GM18526 (cell line): ENCODE results near the gene KLF3.

Experiments
- POLR2A ChIP-seq: IDR thresholded peaks from 3 replicates; pipeline ENCODE4 v1.6.1; 2011; ENCODE audit not compliant: insufficient read length; ENCODE audit errors: extremely low read depth

Gene KLF3

DNA sequence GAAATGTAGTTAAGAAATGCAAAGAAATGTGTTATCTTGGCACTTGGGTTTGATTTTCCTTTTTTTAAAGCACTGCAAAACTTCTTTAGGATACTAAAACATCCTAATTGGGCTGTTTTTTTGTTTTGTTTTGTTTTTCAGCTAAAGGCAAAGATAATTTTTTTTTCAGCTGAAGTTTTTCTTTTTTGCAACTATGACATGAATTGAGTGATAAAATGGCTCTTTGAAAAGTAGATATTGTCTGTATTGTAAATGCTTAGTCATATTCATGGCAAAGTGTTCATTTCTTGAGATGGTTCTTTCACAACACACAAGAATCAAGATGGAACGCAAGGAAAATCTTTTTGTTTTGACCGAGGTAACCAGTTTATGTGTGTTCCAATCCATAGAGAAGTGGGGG is 35.1 kb downstream of the KLF3 start:
- no peak for TF ChIP-seq POLR2A

DNA sequence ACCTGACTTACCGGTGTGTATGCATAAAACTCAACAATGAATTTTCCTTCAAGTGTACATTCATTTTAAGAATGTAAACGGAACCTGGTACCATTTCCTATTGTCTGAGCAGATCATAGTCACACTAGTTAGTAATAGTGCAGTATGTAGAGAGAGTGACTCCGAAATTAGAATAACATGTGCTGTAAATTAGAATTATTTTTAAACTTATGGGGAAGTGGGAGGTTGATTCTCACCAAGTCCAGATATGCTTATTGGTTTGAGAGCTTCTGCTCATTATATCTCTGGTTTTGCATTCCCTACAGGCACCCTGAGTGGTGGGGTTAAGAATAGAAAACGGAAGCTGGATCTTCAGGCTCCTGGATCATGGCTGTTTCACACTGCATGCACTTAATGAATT is 39.6 kb downstream of the KLF3 start:
- no peak for TF ChIP-seq POLR2A

DNA sequence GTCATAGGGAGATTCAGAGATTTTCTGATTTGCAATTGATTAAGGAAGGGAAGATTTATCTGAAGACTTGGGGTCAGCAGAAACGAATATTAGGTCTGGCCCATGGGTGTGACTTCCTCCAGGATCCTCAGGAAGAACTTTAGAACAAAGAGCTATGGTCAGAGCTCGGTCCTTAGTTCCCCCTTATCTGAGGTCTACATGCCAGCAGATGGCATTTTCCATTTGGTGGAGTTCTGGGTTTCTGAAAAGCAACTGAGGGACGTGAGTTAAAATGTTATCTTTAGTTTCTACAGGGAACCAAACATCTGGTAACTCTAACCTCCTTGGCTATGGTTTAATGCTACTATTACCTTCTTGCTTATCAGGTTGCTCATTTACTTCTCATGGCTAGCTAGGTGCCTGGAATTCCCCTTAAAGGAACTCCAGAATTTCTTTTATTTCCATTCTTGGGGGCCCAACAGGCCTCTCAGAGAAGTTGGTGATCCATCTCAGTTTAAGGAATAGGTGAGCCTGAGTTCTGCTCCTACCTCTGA is 40.7 kb downstream of the KLF3 start:
- TF ChIP-seq POLR2A = no peak

DNA sequence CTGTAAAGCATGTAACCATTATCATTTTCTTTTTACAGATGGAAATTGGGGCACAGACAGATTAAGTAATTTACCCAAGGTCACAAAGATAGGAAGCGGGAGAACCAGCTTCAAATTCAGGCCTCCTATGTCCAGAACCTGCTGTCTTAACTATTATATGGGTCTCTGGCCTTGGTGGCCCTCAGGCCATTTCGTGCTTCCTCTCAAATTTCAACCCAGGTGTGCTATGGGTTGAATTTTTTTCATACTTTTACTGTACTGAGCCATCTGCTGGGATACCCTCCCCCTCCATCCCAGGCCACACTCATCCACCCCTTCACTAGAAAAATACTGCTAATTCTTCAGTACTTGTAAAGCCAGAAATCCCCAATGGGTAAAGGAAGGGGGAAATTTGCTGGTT is 42.3 kb downstream of the KLF3 start:
- no peak for TF ChIP-seq POLR2A

DNA sequence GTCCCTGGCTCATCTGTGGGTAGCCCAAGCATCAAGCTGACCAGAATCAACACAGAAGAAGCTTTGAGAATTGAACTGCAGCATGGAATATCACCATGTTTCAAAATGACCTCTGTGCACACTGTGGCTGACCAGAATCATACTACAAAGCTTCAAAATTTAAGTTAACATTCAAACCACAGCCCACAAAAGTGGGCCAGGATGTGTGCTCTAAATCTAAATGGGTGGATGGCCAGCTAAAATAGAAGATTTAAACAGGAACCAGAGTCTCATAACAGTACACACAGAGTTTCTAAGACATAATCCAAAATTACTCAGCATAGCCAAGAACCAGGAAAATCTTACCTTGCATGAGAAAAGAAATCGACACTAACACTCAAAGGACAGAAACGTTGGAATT is 46.1 kb downstream of the KLF3 start:
- TF ChIP-seq POLR2A = no peak

DNA sequence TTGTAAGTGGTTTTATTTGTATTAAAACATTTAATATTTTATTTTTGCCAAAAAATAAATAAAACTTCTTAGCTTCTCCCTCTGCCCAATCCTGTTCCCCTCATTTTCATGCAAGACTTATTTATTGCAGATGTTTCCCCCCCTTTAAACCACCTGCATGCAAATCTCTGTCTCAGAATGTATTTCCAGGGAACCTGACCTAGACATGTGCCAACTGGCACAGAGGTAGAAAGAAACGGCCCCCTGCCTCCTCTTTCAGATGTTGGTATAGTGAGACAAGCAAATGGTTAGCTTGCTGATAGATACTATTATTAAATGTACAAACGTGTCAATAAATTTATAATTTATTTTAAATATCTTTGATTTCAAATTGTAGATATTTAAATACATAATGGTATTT is 47.1 kb downstream of the KLF3 start:
- TF ChIP-seq POLR2A = no peak

DNA sequence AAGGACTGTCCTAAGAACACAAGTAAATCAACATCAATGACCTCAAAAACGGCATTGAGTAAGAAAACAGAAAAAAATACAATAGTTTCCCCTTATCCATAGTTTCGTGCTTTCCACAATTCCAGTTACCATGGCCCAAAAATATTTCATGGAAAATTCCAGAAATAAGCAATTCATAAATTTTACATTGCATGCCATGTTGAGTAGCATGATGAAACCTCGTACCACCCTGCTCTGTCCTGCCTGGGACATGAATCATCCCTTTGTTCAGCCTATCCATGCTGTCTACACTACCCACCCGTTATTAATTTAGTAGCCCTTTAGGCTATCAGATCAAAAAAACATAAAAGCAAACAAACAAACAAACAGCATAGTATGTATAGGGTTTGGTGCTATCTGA is 51.1 kb downstream of the KLF3 start:
- no peak for TF ChIP-seq POLR2A

DNA sequence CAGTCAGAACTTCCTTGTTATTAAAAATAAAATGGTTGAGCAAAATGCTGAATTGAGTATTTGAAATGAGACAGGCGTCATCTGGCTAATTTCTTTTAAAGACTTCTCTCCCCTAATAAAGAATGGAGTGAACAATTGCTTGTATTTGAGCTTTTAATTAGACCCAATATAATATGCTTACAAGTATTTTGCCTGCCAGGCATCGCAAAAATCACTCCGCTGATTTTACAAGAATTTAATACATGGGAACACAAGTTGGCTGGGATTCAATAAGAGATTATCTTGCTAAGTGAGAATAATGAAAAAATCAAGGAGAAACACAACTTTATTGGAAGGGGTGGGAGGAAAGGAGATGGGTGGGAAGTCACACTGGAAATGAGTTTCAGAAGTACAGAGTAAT is 52.3 kb downstream of the KLF3 start:
- no peak for TF ChIP-seq POLR2A

DNA sequence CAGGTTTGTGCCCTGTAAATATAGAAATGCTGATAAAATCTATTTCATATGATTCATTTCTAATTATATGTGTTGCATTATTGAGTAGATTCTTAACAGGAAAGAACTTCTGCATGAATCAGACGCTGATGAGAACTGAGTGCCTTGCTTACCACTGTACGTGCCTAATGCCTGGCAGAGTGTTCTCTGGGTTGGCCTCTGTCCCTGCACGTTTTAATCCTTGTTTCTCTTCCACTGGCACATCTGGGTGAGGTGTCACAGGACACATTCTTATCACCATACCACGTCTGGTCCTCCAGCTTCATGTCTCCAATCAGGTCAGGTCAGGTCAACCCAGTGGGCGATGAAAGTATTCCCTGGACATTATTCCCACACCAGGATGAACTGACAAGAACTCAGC is 53.6 kb downstream of the KLF3 start:
- no peak for TF ChIP-seq POLR2A

DNA sequence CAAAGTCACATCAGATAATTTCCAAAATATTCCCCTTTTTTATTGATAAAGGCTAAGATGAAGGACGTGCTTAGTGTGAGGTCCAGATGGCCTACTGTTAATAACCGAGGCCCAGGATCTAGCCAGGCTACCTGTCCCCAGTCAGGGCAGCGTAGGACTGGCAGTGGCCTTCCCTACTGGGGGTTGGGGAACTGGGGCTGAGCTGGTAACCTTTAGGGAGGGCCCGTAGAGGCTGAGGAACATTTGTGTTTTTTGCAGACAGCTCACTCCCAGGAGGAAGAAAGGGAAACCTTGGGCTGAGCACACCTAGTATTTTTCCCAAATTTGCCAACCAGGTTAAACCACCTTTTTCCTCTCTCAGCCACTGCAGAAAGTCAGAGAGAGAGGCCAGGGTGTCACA is 59.1 kb downstream of the KLF3 start:
- TF ChIP-seq POLR2A = no peak

DNA sequence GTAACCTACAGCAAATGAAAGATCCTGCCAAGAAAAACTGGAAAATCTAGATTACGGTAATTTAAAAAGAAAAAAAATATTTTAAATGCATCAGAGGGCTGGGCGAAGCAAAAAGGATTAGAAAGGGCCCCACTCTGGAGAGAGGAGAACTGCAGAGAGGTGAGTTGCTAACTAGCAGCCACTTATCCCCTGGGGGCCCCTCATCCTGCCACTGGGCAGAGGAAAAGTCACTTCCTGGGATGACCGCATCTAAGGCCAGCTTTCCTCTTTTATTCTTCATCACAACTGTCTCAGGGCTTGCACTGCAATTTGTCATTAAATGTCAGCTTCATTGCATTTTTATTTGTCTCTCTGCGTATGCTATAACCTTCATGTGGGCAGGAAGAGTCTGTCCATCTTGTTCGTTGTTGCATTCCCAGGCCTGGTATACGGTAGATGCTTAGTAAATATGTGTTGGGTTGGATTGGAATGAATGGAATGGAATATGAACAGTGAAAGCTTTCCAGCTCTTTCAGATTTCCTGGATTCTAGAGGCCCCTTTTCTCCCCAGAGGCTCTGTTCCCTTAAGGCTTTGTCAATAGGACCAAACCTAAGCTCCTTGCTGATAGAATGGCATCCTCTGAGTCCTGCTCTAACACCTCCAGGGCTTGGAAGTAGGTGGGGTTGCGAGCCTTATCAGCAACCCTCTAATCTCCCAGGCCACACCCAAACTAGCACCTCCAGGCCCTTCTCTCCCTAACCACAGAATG is 59.9 kb downstream of the KLF3 start:
- no peak for TF ChIP-seq POLR2A

DNA sequence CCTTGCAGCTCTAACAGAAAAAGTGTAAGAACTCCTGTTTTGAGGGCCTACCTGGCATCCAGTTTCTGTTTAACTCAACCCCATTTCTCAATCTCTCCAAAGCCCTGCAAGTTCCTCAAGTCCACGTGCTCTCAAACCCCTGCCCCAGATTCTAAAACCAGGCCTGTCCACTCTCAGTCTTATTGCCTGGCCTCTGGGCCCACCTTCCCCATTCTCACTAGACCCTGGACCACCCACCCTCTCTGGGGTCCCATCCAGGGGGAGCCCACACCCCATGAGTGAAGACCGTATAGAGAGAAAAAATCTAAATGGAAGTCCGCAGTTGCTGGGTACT is 60.4 kb downstream of the KLF3 start:
- TF ChIP-seq POLR2A = no peak

DNA sequence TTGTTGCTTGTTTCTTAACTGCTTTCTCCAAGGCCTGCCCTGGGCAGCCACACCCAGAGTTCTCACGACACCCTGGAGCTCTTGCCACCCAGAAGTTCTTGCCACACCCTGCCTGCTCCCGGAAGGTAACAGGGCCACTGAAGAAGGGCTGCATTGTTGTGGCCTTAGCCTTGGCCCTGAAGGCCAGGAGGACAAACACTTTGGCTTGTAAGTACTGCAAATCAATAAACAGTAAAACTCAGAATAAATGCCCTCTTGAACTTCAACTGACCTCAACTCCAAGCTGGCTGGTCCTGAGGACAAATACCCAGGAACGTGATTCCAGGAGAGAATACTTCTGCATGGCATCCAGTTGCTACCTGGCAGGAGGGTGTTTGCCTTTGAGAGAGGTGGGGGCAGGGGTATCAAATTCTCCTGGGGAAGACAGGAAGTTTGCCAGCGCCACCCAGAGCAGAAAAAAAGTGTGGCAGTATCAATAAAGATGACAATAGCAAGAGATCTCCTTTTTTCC is 64.7 kb downstream of the KLF3 start:
- TF ChIP-seq POLR2A = no peak

DNA sequence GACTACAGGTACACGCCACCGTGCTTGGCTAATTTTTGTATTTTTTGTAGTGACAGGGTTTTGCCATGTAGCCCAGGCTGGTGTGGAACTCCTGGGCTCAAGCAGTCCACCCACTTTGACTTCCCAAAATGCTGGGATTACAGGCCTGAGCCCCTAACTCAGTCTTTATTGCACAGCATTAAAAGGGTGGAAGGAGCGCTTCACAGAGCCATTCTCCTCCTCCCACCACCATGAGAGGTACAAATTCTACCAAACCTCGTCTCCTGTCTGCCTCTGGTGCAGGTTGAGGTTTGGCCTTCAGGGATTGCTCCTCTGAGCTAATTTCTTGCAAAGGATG is 66.5 kb downstream of the KLF3 start:
- TF ChIP-seq POLR2A = no peak

DNA sequence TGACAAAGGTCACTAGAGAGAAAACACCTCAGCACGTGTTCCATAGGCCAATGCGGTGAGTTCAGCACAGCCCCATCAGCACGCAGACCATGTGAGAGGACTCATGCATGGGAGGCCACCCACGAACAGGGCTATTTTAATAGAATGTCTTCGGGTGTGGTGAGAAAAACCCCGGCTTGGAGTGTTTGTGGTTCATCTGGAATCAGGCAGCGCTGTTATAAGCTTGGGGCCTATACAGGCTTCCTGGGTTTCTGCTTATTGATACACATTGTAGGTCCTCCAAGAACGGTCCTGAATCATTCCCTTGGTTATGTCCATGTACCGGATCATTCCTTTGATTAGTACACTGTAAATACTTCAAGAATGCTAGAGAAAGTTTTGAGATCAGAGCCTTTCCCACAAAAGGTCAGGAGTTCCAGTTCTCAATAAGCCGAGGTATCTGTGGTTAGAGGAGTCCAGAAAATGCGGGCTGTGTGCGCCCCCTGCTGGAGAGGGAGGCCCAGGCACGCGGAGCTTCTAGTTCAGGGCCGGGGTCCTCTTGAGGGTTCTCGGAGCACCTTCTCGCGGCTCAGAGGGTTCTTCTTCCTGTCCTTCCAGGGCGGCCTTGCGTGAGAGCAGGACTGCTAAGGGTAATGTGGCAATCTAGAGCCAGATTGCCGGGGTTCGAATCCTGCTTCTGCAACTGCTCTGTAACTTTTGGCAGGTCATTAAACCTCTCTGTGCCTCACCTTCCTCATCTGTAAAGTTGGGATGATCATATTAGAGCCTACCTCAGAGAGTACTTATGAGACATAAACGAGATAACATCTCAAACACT is 67.0 kb downstream of the KLF3 start:
- no peak for TF ChIP-seq POLR2A

DNA sequence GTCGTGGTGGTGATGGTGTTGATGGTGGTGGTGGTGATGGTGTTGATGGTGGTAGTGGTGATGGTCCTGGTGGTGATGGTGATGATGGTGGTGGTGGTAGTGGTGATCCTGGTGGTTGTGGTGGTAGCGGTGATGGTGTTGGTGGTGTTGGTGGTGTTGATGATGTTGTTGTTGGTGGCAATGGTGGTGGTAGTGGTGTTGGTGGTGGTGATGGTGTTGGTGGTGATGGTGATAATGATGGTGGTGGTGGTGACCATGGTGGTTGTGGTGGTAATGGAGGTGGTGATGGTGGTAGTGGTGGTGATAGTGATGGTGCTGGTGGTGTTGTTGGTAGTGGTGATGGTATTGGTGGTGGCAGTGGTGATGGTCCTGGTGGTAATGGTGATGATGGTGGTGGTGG is 69.7 kb downstream of the KLF3 start:
- no peak for TF ChIP-seq POLR2A
